GM18909 (cell line): ENCODE data around the gene AKIP1.
"Not testable (repeated sequence)": the region's sequence is repeated elsewhere in the genome, so short reads cannot be mapped to it uniquely, and the experiment has no call there.

Source experiments
- ATAC-seq: cut with Tn5 transposase; IDR thresholded peaks from one replicate; pipeline ENCODE4 v1.9.1; 2021; ENCODE audit warnings: mild to moderate bottlenecking; ENCODE audit not compliant: unreplicated experiment, poor library complexity

AKIP1 gene

GRCh38 chr11:8911029-8911823 is at the start of gene AKIP1:
Gene AKIP1, plus strand, starts transcription at chr11:8911189. Its CDS starts 261 bp downstream, at chr11:8911450.
- ATAC-seq: peak; percentile 82

GRCh38 chr11:8863838-8864237 is 47.2 kb upstream of the AKIP1 start:
- ATAC-seq: no peak

- ATAC-seq: no peak
Measured at GRCh38 chr11:8865304-8865703, 45.7 kb upstream of the AKIP1 start.

- no peak for ATAC-seq
Measured at GRCh38 chr11:8867035-8867434, 44.0 kb upstream of the AKIP1 start.

GRCh38 chr11:8867931-8868631 is 42.9 kb upstream of the AKIP1 start:
- no peak for ATAC-seq

- no peak for ATAC-seq
Measured at GRCh38 chr11:8870411-8871170, 40.4 kb upstream of the AKIP1 start.

- ATAC-seq: no peak
Measured at GRCh38 chr11:8871171-8871775, 39.7 kb upstream of the AKIP1 start.

- no peak for ATAC-seq
Measured at GRCh38 chr11:8871962-8872361, 39.0 kb upstream of the AKIP1 start.

GRCh38 chr11:8873741-8874405 is 37.1 kb upstream of the AKIP1 start:
- no peak for ATAC-seq

- ATAC-seq: no peak
Measured at GRCh38 chr11:8878771-8879170, 32.2 kb upstream of the AKIP1 start.

GRCh38 chr11:8881585-8881984 is 29.4 kb upstream of the AKIP1 start:
- not testable (repeated sequence) for ATAC-seq

GRCh38 chr11:8886322-8886721 is 24.7 kb upstream of the AKIP1 start:
- no peak for ATAC-seq

- not testable (repeated sequence) for ATAC-seq
Measured at GRCh38 chr11:8891185-8891584, 19.8 kb upstream of the AKIP1 start.

GRCh38 chr11:8899119-8899753 is 11.8 kb upstream of the AKIP1 start:
- no peak for ATAC-seq

GRCh38 chr11:8905528-8906165 is 5.3 kb upstream of the AKIP1 start:
- ATAC-seq: no peak

GRCh38 chr11:8907116-8907515 is 3.9 kb upstream of the AKIP1 start:
- no peak for ATAC-seq

- ATAC-seq: no peak
Measured at GRCh38 chr11:8908099-8908498, 2.9 kb upstream of the AKIP1 start.

GRCh38 chr11:8910649-8911026 is 351 bp upstream of the AKIP1 start:
- peak; percentile 7 for ATAC-seq

- no peak for ATAC-seq
Measured at GRCh38 chr11:8913961-8914660, 3.1 kb downstream of the AKIP1 start.
